GM12872 (cell line): Measurements from ENCODE around the gene EBNA1BP2.

Experiments used
- CTCF ChIP-seq: IDR thresholded peaks from 3 replicates; pipeline ENCODE4 v1.5.1; 2011; ENCODE audit warnings: low read depth, mild to moderate bottlenecking, low read length, moderate library complexity; ENCODE audit not compliant: insufficient read depth

The EBNA1BP2 gene

GRCh38 chr1:43171876-43172526 is at the start of gene EBNA1BP2, which contains the start of gene CFAP57:
Gene EBNA1BP2 (minus strand): TSS chr1:43172290. CDS start chr1:43172118, 172 bp downstream.
Gene CFAP57 (plus strand): TSS chr1:43172330. CDS start chr1:43172754, 424 bp downstream.
- no peak for TF ChIP-seq CTCF

GRCh38 chr1:43221797-43222196 is 49.7 kb upstream of the EBNA1BP2 start:
- no peak for TF ChIP-seq CTCF

DNA sequence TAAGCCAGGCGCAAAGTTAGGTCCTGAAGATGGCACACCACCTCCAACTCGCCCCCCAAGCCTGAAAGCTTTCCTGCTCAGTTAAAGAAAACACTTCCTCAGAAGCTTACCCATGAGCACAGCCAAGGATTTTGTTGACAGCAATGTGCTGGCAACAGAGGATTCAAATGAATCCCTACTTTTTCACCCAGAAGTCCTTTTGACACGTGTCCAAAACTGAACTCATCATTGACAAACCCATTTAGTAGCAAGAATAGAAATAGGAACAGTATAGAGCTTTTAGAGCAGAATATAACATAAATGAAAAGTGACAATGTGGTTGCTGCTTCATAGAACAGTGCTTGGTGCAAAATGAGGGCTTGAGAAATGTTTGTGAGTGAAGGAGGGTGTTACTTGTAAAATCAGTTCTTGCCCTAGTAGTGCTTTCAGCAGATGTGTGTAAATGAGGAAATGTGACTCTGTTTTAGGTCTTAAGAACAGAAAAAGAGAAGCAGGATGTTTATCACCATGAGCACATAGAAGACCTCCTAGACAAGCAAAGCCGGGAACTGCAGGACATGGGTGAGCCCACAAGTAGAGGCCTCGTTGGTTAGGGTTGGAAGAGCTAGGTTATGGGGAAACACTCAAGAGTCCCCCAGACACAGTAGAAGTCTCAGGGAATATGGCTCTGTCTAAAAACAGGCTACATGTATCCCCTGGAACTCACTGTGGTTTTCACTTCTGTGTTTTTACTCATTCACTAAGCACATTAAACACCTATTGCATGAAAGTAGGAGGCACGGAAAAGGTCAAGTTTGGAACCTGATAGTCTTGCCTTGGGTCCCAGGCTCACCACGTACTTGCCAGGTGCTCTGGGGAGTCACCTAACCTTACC is 49.1 kb upstream of the EBNA1BP2 start:
- TF ChIP-seq CTCF, result no peak

DNA sequence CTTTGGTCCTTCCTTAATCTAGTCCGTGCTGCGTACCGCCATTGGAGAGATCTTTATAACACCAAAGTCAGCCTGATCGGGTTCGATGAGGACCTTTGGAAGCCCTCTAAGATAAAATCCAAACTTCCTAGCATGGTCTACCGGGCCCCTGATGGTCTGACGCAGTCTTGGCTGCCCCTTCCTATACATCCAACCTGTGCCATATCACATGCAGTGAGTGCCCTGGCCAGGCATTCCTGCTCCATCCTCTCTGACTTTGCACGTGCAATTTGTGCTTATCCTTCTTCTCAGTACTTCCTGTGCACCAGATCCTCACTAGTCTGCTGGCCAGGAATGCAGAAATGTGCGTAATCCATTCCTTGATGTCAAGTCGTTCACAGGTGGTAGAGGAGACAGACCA is 45.7 kb upstream of the EBNA1BP2 start:
- no peak for TF ChIP-seq CTCF

- TF ChIP-seq CTCF, result no peak
These were observed 42.7 kb upstream of the EBNA1BP2 start for GRCh38 chr1:43214501-43215444.

DNA sequence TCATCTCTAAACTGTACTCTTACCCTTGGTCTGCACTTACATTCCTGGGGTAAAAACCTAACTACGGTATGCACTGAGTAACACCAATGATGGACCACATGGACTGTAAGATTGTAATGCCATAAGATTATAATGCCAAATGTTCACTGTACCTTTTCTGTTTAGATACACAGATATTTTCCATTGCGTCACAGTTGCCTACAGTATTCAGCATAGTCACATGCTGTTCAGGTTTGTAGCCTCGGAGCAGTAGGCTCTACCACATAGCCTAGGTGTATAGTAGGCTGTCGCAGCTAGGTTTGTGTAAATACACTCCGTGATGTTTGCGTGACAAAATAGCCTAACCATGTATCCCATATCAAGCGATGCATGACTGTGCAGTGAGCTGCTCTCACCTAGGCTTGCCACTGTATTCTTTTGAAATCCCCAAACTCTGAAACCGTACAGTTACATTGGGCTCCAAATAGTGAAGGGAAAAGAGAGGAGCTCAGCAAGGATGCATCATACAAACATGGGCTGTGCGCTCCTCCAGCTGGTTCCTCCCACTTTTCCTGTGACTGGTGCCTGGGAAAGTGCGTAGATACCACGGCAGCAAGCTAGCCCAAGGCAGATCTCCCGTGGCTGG is 35.3 kb upstream of the EBNA1BP2 start:
- no peak for TF ChIP-seq CTCF
